NB4 (cell line): ENCODE results near the gene ADAMTS12.
"Not testable (repeated sequence)": the region's sequence is repeated elsewhere in the genome, so short reads cannot be mapped to it uniquely, and the experiment has no call there.

ENCODE experiments used
- POLR2A ChIP-seq: IDR thresholded peaks from 2 replicates; pipeline ENCODE4 v1.6.1; 2011; ENCODE audit warnings: mild to moderate bottlenecking; ENCODE audit not compliant: insufficient read length; ENCODE audit errors: extremely low read depth
- TF ChIP-seq, protein P1 (sequence below): IDR thresholded peaks from one replicate; pipeline ENCODE4 v1.5.1; 2012; ENCODE audit warnings: low read depth, low read length
- TF ChIP-seq, protein P2 (sequence below): IDR thresholded peaks from 2 replicates; pipeline ENCODE4 v1.6.1; 2011; ENCODE audit warnings: low read depth, low read length

DNA sequence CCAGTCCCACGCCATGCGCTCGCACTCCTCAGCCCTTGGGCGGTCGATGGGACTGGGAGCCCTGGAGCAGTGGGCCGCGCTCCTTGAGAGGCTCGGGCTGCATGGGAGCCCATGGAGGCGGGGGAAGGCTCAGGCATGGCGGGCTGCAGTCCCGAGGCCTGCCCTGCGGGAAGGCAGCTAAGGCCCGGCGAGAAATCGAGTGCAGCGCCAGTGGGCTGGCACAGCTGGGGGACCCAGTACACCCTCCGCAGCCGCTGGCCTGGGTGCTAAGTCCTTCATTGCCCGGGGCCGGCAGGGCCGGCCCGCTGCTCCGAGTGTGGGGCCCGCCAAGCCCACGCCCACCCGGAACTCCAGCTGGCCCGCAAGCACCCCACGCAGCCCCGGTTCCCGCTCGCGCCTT is 376.4 kb downstream of the ADAMTS12 start:
- not testable (repeated sequence) for TF ChIP-seq POLR2A
- TF ChIP-seq, protein P1, sequence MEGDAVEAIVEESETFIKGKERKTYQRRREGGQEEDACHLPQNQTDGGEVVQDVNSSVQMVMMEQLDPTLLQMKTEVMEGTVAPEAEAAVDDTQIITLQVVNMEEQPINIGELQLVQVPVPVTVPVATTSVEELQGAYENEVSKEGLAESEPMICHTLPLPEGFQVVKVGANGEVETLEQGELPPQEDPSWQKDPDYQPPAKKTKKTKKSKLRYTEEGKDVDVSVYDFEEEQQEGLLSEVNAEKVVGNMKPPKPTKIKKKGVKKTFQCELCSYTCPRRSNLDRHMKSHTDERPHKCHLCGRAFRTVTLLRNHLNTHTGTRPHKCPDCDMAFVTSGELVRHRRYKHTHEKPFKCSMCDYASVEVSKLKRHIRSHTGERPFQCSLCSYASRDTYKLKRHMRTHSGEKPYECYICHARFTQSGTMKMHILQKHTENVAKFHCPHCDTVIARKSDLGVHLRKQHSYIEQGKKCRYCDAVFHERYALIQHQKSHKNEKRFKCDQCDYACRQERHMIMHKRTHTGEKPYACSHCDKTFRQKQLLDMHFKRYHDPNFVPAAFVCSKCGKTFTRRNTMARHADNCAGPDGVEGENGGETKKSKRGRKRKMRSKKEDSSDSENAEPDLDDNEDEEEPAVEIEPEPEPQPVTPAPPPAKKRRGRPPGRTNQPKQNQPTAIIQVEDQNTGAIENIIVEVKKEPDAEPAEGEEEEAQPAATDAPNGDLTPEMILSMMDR: not testable (repeated sequence)
- TF ChIP-seq, protein P2, sequence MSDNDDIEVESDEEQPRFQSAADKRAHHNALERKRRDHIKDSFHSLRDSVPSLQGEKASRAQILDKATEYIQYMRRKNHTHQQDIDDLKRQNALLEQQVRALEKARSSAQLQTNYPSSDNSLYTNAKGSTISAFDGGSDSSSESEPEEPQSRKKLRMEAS: not testable (repeated sequence)
